Measurements from ENCODE around the gene KCNS1. TPM values are rescaled to one million over a fixed set of nuclear protein-coding genes. Genes with fewer than 3 reads are reported as not detected.

KCNS1 gene
- total RNA-seq, 2 experiments from 2014 or later = not detected

DNA sequence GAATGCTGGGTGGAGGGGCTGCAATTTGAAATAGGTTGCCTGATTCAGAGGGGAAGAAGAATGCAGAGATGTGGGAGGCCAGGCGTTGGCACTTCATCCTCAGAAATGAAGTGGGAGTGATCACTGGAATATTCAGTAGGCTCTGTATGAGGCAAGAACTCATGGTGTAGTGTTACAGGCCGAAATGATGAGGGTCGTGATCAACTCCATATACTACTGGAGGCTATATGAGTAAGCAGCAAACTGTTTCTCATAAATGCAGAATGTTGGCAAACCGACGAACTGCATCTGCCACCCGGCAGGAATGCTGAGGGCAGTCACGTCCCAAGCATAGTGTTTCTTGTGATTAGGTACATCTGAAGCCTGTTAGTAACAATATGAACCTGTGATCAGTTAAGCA lies 12.7 kb downstream of the KCNS1 start:
- H3K4me1 ChIP-seq (ENCODE audit: insufficient read depth, low read length, poor library complexity, severe bottlenecking) = no peaks in the 10 kb centered on the region
- intact Hi-C loops (cut with micrococcal nuclease; ENCODE audit: unreplicated experiment) = no loop called here
- no peak for DNase-seq (ENCODE audit: low spot score)
- POLR2A ChIA-PET = no interaction called here
- CTCF ChIA-PET (ENCODE audit: unreplicated experiment) = no interaction called here
- H3K4me3 ChIP-seq (ENCODE audit: low read depth, low read length, poor library complexity, severe bottlenecking) = no peak overlapping the region
- no peak overlapping the region for H2AFZ ChIP-seq (ENCODE audit: low read length)
- no peaks in the 10 kb centered on the region for H3K9me2 ChIP-seq (ENCODE audit: insufficient read depth, low read length)
- no peak overlapping the region for H3K4me2 ChIP-seq (ENCODE audit: low read length)
- TF ChIP-seq EZH2phosphoT487 (IDR thresholded peaks at IDR 0.05; ENCODE audit: borderline replicate concordance, low read depth, low read length) = no peak
- TF ChIP-seq, protein P1, sequence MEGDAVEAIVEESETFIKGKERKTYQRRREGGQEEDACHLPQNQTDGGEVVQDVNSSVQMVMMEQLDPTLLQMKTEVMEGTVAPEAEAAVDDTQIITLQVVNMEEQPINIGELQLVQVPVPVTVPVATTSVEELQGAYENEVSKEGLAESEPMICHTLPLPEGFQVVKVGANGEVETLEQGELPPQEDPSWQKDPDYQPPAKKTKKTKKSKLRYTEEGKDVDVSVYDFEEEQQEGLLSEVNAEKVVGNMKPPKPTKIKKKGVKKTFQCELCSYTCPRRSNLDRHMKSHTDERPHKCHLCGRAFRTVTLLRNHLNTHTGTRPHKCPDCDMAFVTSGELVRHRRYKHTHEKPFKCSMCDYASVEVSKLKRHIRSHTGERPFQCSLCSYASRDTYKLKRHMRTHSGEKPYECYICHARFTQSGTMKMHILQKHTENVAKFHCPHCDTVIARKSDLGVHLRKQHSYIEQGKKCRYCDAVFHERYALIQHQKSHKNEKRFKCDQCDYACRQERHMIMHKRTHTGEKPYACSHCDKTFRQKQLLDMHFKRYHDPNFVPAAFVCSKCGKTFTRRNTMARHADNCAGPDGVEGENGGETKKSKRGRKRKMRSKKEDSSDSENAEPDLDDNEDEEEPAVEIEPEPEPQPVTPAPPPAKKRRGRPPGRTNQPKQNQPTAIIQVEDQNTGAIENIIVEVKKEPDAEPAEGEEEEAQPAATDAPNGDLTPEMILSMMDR (conservative IDR thresholded peaks at IDR 0.05; ENCODE audit: low read length) = no peak
- H4K20me1 ChIP-seq (ENCODE audit: insufficient read depth, low read length) = no peaks in the 10 kb centered on the region
- no peak overlapping the region for H3K27ac ChIP-seq (ENCODE audit: low read depth, low read length, poor library complexity, severe bottlenecking)
- no peaks in the 10 kb centered on the region for H3K79me2 ChIP-seq (ENCODE audit: insufficient read depth, low read depth, low read length)
- peaks cover 7% of the 10 kb centered on the region for H3K36me3 ChIP-seq (ENCODE audit: insufficient read depth, low read length)
- no TSS peak for BruUV-seq (replicated peaks)
- no peaks in the 10 kb centered on the region for H3K9me3 ChIP-seq (ENCODE audit: low read length)

GRCh38 chr20:45087814-45088213 lies 13.1 kb downstream of the KCNS1 start:
- Histone ChIP-seq H3K9me3 (ENCODE audit: low read length) (0 out of 2 replicates have a peak, but pooled peaks cover under 1% of the 10 kb centered on the region), H3K4me2 (ENCODE audit: low read length) (no peak overlapping the region), H3K4me3 (ENCODE audit: low read depth, low read length, poor library complexity, severe bottlenecking) (no peak overlapping the region), H3K36me3 (ENCODE audit: insufficient read depth, low read length) (peaks cover 11% of the 10 kb centered on the region), H3K79me2 (ENCODE audit: insufficient read depth, low read depth, low read length) (no peaks in the 10 kb centered on the region), H3K4me1 (ENCODE audit: insufficient read depth, low read length, poor library complexity, severe bottlenecking) (no peaks in the 10 kb centered on the region), H3K27ac (ENCODE audit: low read depth, low read length, poor library complexity, severe bottlenecking) (no peak overlapping the region), H4K20me1 (ENCODE audit: insufficient read depth, low read length) (no peaks in the 10 kb centered on the region), H2AFZ (ENCODE audit: low read length) (no peak overlapping the region), H3K9me2 (ENCODE audit: insufficient read depth, low read length) (no peaks in the 10 kb centered on the region)
- no TSS peak for BruUV-seq (replicated peaks)
- ChIA-PET CTCF (ENCODE audit: unreplicated experiment) (no interaction called here), POLR2A (no interaction called here)
- intact Hi-C loops (cut with micrococcal nuclease; ENCODE audit: unreplicated experiment) = no loop called here
- TF ChIP-seq, protein P1 (conservative IDR thresholded peaks at IDR 0.05; ENCODE audit: low read length) = no peak
- no peak for TF ChIP-seq EZH2phosphoT487 (IDR thresholded peaks at IDR 0.05; ENCODE audit: borderline replicate concordance, low read depth, low read length)
- DNase-seq (ENCODE audit: low spot score) = no peak

DNA sequence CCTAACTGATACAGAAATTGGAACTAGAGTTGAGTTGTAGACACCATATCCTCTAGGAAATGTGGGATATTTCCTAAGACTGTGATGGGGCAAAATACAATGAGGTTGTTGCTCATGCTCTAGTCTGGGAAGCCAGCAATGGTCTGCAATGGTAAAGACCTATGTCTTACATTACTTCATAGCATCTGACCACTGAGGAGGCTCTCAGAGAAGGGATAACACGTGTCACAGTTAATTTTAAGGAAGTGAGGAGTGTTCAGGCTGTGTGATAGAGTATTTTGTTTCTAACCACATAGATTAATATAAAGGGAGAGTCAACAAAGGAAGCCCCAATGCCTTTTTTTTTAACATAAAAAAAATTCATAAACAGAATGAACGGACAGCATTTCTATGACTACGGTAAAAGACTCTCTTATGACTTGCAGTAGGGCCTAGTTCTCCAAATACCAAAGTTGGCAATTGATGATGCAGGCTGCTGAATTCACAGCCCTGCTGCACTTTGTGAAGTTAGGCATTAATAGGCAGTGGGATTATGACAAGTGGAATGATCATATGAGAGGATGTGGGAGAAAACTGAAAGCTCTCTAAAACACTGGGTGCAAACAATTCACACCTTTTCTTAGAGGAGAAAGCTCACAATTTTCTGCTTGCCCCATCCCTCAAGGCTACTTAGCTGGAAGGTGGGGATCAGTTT lies 13.7 kb downstream of the KCNS1 start:
- intact Hi-C loops (cut with micrococcal nuclease; ENCODE audit: unreplicated experiment) = no loop called here
- POLR2A ChIA-PET = no interaction called here

More for the DNA sequence above, 13.7 kb downstream of the KCNS1 start:
- CTCF ChIA-PET (ENCODE audit: unreplicated experiment) = no interaction called here
- Histone ChIP-seq H3K27ac (ENCODE audit: low read depth, low read length, poor library complexity, severe bottlenecking) (no peak overlapping the region), H2AFZ (ENCODE audit: low read length) (no peak overlapping the region), H3K36me3 (ENCODE audit: insufficient read depth, low read length) (peaks cover 17% of the 10 kb centered on the region), H3K9me3 (ENCODE audit: low read length) (peaks cover 6% of the 10 kb centered on the region; the same call in 1 of the 2 replicates), H4K20me1 (ENCODE audit: insufficient read depth, low read length) (no peaks in the 10 kb centered on the region), H3K4me3 (ENCODE audit: low read depth, low read length, poor library complexity, severe bottlenecking) (no peak overlapping the region), H3K4me2 (ENCODE audit: low read length) (no peak overlapping the region), H3K79me2 (ENCODE audit: insufficient read depth, low read depth, low read length) (no peaks in the 10 kb centered on the region), H3K9me2 (ENCODE audit: insufficient read depth, low read length) (no peaks in the 10 kb centered on the region), H3K4me1 (ENCODE audit: insufficient read depth, low read length, poor library complexity, severe bottlenecking) (no peaks in the 10 kb centered on the region)
- DNase-seq (ENCODE audit: low spot score) = no peak
- BruUV-seq (replicated peaks) = no TSS peak
- TF ChIP-seq, protein P1 (conservative IDR thresholded peaks at IDR 0.05; ENCODE audit: low read length) = no peak
